ENCODE data around the gene ZNF423. TPM values are rescaled to one million over a fixed set of nuclear protein-coding genes. Genes with fewer than 3 reads are reported as not detected.
A peak's percentile ranks its signal among the peaks of the same experiment; 100 is the strongest.

Gene ZNF423
- total RNA-seq, 1 donor = 11.6 TPM

GRCh38 chr16:49622084-49622390, 233.9 kb downstream of the ZNF423 start:
- Histone ChIP-seq H3K4me2 (ENCODE audit: insufficient read depth, low read length) (no peak overlapping the region), H3K79me2 (ENCODE audit: insufficient read depth, low read length) (no peaks in the 10 kb centered on the region), H2AFZ (ENCODE audit: low read length) (no peak overlapping the region), H3K4me3 (ENCODE audit: insufficient read depth, low read length) (no peak overlapping the region), H3K4me1 (ENCODE audit: insufficient read depth, low read length) (peaks cover 33% of the 10 kb centered on the region), H3K9me3 (ENCODE audit: low read depth, low read length) (no peaks in the 10 kb centered on the region), H3K27me3 (ENCODE audit: insufficient read depth, low read length) (no peaks in the 10 kb centered on the region), H4K20me1 (ENCODE audit: insufficient read depth, low read length) (no peaks in the 10 kb centered on the region), H3K36me3 (ENCODE audit: insufficient read depth, low read length) (no peaks in the 10 kb centered on the region), H3K27ac (ENCODE audit: low read depth, low read length) (no peak overlapping the region)
- DNase-seq (ENCODE audit: insufficient read length, low spot score, missing footprints) = no peak
- no peak for TF ChIP-seq CTCF (IDR thresholded peaks at IDR 0.05; ENCODE audit: extremely low read depth, low read depth, low read length)

GRCh38 chr16:49621241-49622083, 234.4 kb downstream of the ZNF423 start:
- Histone ChIP-seq H4K20me1 (ENCODE audit: insufficient read depth, low read length) (no peaks in the 10 kb centered on the region), H3K27me3 (ENCODE audit: insufficient read depth, low read length) (no peaks in the 10 kb centered on the region), H3K4me2 (ENCODE audit: insufficient read depth, low read length) (no peak overlapping the region), H3K36me3 (ENCODE audit: insufficient read depth, low read length) (no peaks in the 10 kb centered on the region), H3K9me3 (ENCODE audit: low read depth, low read length) (no peaks in the 10 kb centered on the region), H3K79me2 (ENCODE audit: insufficient read depth, low read length) (no peaks in the 10 kb centered on the region), H2AFZ (ENCODE audit: low read length) (no peak overlapping the region), H3K4me3 (ENCODE audit: insufficient read depth, low read length) (no peak overlapping the region), H3K27ac (ENCODE audit: low read depth, low read length) (peak overlapping the region; percentile 89), H3K4me1 (ENCODE audit: insufficient read depth, low read length) (peaks cover 33% of the 10 kb centered on the region)
- DNase-seq (ENCODE audit: insufficient read length, low spot score, missing footprints) = no peak
- TF ChIP-seq CTCF (IDR thresholded peaks at IDR 0.05; ENCODE audit: extremely low read depth, low read depth, low read length) = no peak

- Histone ChIP-seq H3K27me3 (ENCODE audit: insufficient read depth, low read length) (no peaks in the 10 kb centered on the region), H2AFZ (ENCODE audit: low read length) (no peak overlapping the region), H4K20me1 (ENCODE audit: insufficient read depth, low read length) (no peaks in the 10 kb centered on the region), H3K4me3 (ENCODE audit: insufficient read depth, low read length) (peak overlapping the region; percentile 30), H3K27ac (ENCODE audit: low read depth, low read length) (peak overlapping the region; percentile 89), H3K9me3 (ENCODE audit: low read depth, low read length) (no peaks in the 10 kb centered on the region), H3K36me3 (ENCODE audit: insufficient read depth, low read length) (no peaks in the 10 kb centered on the region), H3K4me1 (ENCODE audit: insufficient read depth, low read length) (peaks cover 29% of the 10 kb centered on the region), H3K4me2 (ENCODE audit: insufficient read depth, low read length) (peak overlapping the region; percentile 38), H3K79me2 (ENCODE audit: insufficient read depth, low read length) (no peaks in the 10 kb centered on the region)
- TF ChIP-seq CTCF (IDR thresholded peaks at IDR 0.05; ENCODE audit: extremely low read depth, low read depth, low read length) = no peak
- no peak for DNase-seq (ENCODE audit: insufficient read length, low spot score, missing footprints)
These were observed 235.1 kb downstream of the ZNF423 start for GRCh38 chr16:49620869-49621240.

GRCh38 chr16:49620158-49620868, 235.6 kb downstream of the ZNF423 start:
- DNase-seq (ENCODE audit: insufficient read length, low spot score, missing footprints) = peak; percentile 95
- no peaks in the 10 kb centered on the region for H3K27me3 ChIP-seq (ENCODE audit: insufficient read depth, low read length)
- H3K79me2 ChIP-seq (ENCODE audit: insufficient read depth, low read length) = no peaks in the 10 kb centered on the region
- peak overlapping the region; percentile 30 for H3K4me3 ChIP-seq (ENCODE audit: insufficient read depth, low read length)
- H3K4me1 ChIP-seq (ENCODE audit: insufficient read depth, low read length) = peaks cover 28% of the 10 kb centered on the region
- no peak for TF ChIP-seq CTCF (IDR thresholded peaks at IDR 0.05; ENCODE audit: extremely low read depth, low read depth, low read length)
- H3K9me3 ChIP-seq (ENCODE audit: low read depth, low read length) = no peaks in the 10 kb centered on the region
- no peaks in the 10 kb centered on the region for H4K20me1 ChIP-seq (ENCODE audit: insufficient read depth, low read length)
- peak overlapping the region; percentile 74 for H2AFZ ChIP-seq (ENCODE audit: low read length)
- peak overlapping the region; percentile 89 for H3K27ac ChIP-seq (ENCODE audit: low read depth, low read length)
- peak overlapping the region; percentile 72 for H3K4me2 ChIP-seq (ENCODE audit: insufficient read depth, low read length)
- no peaks in the 10 kb centered on the region for H3K36me3 ChIP-seq (ENCODE audit: insufficient read depth, low read length)
